DMS79 treated with DMSO at 0.1 percent for 48 hours (cell line): Measurements from ENCODE around the gene OR10G4.
"Not testable (repeated sequence)": the region's sequence is repeated elsewhere in the genome, so short reads cannot be mapped to it uniquely, and the experiment has no call there.

ENCODE experiments used
- DNase-seq: peaks from one replicate; lab custom pipeline; 2025; lab: John Stamatoyannopoulos, UW

OR10G4 gene, protein sequence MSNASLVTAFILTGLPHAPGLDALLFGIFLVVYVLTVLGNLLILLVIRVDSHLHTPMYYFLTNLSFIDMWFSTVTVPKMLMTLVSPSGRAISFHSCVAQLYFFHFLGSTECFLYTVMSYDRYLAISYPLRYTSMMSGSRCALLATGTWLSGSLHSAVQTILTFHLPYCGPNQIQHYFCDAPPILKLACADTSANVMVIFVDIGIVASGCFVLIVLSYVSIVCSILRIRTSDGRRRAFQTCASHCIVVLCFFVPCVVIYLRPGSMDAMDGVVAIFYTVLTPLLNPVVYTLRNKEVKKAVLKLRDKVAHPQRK

DNA sequence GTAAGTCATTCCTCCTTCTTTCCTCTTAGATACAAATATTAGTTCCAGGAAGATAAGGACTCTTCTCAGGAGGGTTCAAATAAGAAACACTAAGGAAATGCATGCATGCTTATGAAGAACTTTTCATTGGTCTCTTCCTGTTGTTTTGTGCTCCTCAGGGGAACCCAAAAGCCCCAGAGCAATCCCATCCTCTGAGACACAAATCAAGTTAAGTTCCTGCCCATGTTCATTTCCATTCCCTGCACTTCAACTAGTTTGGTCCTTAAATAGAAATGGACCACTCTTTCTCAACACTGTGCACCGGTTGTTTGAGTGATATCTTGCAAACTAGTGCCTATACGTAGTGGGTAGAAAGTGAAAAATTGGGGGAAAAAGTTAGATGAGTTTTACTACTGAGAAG lies at the start of gene OR10G4:
TSS of gene OR10G4 (plus strand) at position 301 of the 400 bp plus-strand sequence. CDS start 2,578 bp downstream, outside the sequence.
- DNase-seq = no peak

DNA sequence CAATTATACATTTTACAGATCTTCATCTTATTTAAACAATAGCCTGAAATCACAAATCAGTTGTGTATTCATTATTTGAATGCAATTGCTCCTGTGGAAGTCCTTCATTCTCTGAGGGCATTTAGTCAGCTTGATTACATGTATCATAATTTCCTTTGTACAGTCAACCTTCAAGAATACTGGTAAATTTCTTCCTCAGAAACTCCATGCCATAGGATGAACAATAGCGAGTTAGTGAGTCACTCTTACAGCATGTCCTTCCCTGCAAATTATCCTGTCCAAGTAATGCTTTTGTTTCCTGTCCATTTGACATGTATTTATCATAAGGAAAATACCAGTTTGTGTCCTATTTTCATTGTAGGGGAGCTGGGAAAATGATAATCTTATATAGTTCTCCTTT lies 39.0 kb upstream of the OR10G4 start:
- DNase-seq = no peak

DNA sequence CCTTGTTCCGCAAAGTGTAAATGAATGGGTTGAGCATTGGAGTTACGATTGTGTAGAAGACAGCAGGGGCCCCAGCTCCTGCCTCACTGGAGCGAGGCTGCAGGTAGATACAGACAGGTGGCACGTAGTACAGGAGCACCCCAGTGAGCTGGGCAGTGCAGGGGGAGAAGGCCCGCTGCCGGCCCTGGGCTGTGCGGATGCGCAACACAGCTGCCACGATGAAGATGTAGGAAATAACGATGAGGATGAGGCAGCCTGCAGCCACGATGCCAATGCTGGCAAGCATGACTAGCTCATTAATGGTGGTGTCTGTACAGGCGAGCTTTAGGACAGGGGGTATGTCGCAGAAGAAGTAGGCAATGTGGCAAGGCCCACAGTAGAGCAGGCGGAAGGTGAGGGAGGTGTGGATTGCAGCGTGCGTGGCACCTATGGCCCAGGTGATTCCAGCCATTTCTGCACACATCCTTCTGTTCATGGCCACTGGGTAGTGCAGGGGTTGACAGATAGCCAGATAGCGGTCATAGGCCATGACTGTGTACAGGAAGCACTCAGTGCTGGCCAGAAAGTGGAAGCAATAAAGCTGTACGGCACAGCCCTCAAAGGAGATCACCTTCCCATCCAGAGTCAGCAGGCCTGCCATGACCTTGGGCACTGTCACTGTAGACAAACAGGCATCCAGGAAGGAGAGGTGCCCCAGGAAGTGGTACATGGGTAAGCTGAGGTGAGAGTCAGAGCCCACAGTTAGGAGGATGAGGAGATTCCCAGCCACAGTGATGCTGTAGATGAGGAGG lies 35.8 kb upstream of the OR10G4 start:
- no peak for DNase-seq

DNA sequence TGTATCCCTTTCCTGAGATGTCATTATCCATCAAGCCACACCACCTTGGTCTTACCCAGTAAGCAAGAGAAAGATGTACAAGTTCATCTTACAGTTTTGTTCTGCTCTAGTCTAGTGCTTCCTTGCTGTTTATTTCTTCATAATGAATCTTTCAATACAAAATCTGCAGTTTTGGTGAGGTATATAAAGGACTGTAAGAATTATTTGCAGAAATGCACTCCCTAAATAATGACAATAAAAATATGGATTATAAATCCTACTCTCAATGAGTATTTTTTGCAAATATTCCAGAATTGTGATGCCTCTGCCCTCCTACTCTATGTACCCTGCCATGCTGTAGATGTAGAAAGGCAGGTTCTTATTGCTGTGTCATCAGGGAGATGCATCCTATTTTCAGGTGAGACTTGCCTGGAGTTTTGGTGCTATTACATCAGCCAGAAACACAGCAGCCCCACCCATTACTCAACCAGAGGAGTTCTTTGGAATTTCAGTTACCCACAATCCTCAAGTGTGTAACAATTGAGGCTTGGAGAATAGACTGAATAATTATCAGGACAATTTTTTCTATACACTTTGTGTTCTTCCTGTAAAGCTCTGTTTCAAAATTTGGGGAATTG lies 35.0 kb upstream of the OR10G4 start, which contains the start of gene OR10S1:
TSS of gene OR10S1 (minus strand) at position 51 of the 617 bp plus-strand sequence. CDS start 117 bp downstream, outside the sequence.
- no peak for DNase-seq

DNA sequence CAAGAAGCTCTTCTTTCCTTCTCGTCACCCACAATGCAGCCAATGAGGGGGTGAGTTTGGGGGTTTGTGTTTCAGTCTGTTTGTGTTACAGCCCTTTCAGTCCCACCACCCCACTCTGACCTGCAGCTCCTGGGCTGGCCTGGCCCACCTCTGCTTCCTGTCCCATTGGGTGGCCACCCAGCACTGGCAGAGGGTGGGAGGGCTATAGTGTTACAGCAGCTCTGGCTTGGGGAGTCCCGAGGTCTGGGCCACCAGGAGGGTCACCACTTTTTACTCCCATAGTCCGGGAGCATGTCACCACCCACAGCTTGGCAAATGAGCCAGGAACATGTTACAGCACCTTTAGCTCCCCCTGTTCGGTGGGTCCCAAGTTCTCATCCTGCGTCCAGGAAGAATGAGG lies 33.5 kb upstream of the OR10G4 start:
- DNase-seq = no peak

DNA sequence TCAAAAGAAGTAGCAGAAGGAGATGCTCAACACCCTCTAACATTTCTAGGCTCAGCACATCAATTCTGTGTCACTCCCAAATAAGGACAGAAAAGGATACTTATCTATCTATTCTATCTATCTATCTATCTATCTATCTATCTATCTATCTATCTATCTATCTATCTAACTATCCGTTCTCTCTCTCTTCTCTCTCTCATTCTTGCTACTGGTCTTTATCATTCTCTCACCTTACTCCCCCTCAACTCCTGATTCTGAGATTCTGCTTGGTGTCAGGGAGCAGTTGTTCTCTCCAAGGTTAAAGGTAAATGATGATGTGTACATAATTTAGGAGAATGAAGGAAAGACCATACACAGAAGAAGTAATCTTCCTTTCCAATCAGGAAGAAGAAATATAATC lies 17.7 kb upstream of the OR10G4 start, which contains the start of gene OR10G6:
TSS of gene OR10G6 (minus strand) at position 43 of the 400 bp plus-strand sequence. CDS start at position 43, 0 bp downstream.
- no peak for DNase-seq

DNA sequence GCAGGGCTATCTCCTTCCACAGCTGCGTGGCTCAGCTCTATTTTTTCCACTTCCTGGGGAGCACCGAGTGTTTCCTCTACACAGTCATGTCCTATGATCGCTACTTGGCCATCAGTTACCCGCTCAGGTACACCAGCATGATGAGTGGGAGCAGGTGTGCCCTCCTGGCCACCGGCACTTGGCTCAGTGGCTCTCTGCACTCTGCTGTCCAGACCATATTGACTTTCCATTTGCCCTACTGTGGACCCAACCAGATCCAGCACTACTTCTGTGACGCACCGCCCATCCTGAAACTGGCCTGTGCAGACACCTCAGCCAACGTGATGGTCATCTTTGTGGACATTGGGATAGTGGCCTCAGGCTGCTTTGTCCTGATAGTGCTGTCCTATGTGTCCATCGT lies 3.0 kb downstream of the OR10G4 start:
- not testable (repeated sequence) for DNase-seq

DNA sequence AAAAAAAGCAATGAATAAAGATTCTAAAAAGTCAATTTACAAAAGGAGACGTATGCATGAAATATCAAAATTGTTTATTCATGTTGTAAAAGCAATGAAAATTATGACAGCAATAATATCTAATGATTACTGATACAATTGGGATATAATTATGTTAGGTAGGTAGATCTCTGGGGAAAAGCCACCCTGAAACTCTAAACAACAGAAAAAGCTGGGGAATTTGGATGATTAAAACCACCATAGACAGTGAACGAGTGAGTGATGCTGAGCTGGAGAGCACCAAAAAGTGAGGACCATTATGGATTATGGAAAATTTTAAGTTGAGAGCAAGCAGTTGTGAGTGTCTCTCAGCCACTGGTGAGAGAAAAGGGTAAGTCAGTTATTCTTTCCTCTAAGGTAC lies 13.7 kb downstream of the OR10G4 start, which contains the start of gene OR10G8:
TSS of gene OR10G8 (plus strand) at position 301 of the 400 bp plus-strand sequence. CDS start 2,825 bp downstream, outside the sequence.
- DNase-seq = no peak

DNA sequence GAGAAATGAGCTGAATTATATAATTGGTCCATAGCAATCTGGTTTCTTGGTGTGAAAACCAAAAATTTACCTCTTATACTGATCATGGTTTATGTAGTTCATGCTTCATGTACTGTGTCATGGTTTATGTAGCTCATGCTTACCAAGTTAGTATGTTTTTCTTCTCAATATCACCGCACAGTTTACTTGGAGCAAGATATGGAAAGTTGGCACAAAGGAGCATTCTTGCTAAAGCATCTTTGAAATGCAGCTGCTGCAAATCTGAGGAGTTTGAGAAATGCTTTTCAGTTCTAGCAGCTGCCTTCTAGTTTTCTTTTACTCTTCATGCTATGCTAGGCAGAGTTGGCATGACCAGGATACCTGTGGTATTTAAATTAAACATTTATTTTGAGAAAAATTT lies 23.9 kb downstream of the OR10G4 start:
- DNase-seq = no peak

DNA sequence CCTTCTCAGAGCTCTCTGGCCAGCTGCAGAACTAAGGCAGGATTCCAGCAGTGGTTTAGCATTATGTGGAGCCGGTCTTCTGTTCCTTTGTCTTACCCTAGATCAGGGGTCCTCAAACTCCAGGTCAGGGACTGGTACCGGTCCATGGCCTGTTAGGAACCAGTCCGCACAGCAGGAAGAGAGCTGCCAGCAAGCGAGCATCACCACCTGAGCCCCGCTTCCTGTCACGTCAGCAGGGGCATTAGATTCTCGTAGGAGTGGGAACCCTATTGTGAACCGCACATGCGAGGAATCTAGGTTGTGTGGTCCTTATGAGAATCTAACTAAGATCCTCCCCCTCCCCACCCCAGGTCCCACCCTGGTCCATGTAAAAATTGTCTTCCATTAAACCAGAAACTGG lies 26.8 kb downstream of the OR10G4 start:
- no peak for DNase-seq

DNA sequence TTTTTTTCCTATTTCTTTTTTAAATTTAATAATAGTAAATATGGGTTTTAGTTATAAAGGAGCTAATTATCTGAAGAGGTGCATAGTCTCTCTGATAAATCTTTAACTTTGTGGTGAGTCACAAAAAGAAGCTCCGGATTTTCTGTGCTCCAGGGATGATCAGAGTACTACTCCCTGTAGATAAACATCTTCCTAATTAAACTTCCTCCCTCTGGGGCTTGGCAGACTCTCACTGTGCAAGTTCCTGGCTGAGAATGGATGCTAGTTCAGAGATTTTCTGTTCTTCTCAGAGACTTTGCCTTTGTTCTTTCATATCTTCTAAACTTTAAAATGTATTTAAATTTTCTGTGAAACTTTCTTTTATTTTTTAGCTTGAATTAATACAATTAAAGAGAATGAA lies 28.5 kb downstream of the OR10G4 start, which contains the start of gene OR10G7:
TSS of gene OR10G7 (minus strand) at position 72 of the 400 bp plus-strand sequence. CDS start 2,324 bp downstream, outside the sequence.
- DNase-seq = no peak

DNA sequence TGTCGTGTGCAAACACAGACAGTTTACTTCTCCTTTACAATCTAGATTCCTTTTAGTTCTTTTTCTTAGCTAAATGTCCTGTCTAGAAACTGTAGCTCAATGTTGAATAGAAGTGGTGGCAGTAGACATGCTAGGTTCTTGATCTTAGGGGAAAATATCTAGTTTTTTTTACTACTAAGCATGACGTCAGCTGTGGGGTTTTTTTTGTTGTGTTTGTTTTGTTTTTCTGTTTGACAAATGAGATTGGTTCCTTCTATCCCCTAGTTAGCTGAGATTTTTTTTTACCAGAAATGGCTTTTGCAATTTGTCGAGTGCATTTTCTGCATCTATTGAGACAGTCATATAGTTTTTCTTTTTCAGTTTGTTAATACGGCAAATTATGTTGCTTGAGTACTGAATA lies 30.6 kb downstream of the OR10G4 start:
- DNase-seq = no peak

DNA sequence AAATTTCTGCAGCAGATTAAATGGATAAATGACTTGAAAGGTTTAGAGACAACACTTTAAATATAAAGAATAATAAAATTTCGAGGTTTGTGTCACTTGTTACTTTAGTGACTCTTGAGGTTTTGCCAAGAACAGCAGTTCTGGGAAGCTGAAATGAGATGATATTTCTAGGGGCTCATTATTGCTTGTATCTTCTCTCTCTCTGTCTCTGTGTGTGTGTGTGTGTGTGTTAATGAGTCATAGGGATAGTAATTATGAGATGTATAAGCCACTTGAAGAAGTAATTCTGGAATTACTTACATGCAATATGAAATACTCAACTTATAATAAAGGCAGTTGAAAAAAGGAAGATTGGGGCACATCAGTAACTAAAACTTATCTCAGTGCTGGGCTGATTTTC lies 38.0 kb downstream of the OR10G4 start:
- no peak for DNase-seq

DNA sequence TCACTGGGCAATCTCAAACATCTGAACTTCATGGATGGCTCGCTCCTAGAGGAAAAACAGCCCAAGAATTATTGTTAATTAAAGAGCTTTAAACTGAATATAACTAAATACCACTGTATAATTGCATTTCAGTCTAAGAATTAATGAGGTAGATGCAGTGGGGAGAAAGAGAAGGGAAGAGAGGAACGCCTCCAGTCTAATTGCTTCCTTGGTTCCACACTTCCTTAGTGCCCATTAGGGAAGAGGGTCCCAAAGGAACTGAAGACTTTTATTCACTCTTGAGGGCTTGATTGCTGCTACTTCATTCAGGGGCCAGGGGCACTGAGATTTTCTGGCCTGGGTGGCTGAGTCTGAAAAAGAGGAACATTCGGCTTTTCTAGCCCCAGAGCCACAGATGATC lies 40.2 kb downstream of the OR10G4 start:
- no peak for DNase-seq
